ENCODE results near the gene NDST3.

GRCh38 chr4:118034053-118034785, at the start of gene NDST3:
- TF ChIP-seq JUNB (IDR thresholded peaks at IDR 0.05) (no peak), CTCF (IDR thresholded peaks at IDR 0.05) (peak; percentile 50), POLR2A (IDR thresholded peaks at IDR 0.05; ENCODE audit: low read length) (no peak), CBX2 (IDR thresholded peaks at IDR 0.05; ENCODE audit: borderline replicate concordance, low read depth) (no peak), EHMT2 (IDR thresholded peaks at IDR 0.05; ENCODE audit: low read depth) (no peak), ZFP36 (IDR thresholded peaks at IDR 0.05; ENCODE audit: borderline replicate concordance, partially characterized antibody) (no peak), JUN (IDR thresholded peaks at IDR 0.05) (no peak), RNF2 (IDR thresholded peaks at IDR 0.05; ENCODE audit: borderline replicate concordance, low read depth) (no peak), CHD2 (IDR thresholded peaks at IDR 0.05; ENCODE audit: low read length, partially characterized antibody) (no peak), NFE2L2 (conservative IDR thresholded peaks at IDR 0.05; ENCODE audit: low read length) (no peak), RCOR1 (IDR thresholded peaks at IDR 0.05; ENCODE audit: low read depth, low read length) (no peak), ESRRA (IDR thresholded peaks at IDR 0.05; ENCODE audit: borderline replicate concordance, low read length) (no peak), MAX (IDR thresholded peaks at IDR 0.05) (no peak), SMC3 (IDR thresholded peaks at IDR 0.05) (peak; percentile 37; the same call in 2 of the 3 replicates)

All from A549 (cell line).